ENCODE data around the gene CD163L1.

DNA sequence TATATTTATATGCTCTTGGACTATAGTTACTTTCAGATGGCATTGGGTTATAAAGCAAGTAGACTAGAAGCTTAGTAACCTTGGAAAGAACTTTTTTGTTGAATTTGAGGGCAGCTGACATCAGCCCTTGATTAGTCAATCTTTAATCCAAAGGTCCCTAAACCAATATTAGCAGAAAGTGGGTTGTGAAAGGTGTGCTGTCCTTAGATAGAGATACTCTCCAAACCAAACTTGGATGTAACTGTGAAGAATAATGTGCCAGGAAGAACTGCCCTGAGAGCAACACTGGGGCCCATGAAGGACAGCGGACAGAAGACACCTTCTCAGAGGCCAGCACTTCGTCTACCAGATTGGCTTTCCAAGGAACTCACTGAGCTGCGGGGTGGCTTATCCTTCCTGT, 49.1 kb upstream of the CD163L1 start:
- TF ChIP-seq, protein P1, sequence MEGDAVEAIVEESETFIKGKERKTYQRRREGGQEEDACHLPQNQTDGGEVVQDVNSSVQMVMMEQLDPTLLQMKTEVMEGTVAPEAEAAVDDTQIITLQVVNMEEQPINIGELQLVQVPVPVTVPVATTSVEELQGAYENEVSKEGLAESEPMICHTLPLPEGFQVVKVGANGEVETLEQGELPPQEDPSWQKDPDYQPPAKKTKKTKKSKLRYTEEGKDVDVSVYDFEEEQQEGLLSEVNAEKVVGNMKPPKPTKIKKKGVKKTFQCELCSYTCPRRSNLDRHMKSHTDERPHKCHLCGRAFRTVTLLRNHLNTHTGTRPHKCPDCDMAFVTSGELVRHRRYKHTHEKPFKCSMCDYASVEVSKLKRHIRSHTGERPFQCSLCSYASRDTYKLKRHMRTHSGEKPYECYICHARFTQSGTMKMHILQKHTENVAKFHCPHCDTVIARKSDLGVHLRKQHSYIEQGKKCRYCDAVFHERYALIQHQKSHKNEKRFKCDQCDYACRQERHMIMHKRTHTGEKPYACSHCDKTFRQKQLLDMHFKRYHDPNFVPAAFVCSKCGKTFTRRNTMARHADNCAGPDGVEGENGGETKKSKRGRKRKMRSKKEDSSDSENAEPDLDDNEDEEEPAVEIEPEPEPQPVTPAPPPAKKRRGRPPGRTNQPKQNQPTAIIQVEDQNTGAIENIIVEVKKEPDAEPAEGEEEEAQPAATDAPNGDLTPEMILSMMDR (IDR thresholded peaks at IDR 0.05), result no peak
- TF ChIP-seq EP300 (IDR thresholded peaks at IDR 0.05) (no peak), POLR2A (IDR thresholded peaks at IDR 0.05) (no peak), POLR2AphosphoS5 (IDR thresholded peaks at IDR 0.05) (no peak)
